GM19193 (cell line): Measurements from ENCODE around the gene ENOX1.

Source experiments
- POLR2A ChIP-seq: IDR thresholded peaks from 4 replicates; pipeline ENCODE4 v1.6.1; 2011; ENCODE audit not compliant: insufficient read depth, insufficient read length; ENCODE audit errors: extremely low read depth

ENOX1 gene

DNA sequence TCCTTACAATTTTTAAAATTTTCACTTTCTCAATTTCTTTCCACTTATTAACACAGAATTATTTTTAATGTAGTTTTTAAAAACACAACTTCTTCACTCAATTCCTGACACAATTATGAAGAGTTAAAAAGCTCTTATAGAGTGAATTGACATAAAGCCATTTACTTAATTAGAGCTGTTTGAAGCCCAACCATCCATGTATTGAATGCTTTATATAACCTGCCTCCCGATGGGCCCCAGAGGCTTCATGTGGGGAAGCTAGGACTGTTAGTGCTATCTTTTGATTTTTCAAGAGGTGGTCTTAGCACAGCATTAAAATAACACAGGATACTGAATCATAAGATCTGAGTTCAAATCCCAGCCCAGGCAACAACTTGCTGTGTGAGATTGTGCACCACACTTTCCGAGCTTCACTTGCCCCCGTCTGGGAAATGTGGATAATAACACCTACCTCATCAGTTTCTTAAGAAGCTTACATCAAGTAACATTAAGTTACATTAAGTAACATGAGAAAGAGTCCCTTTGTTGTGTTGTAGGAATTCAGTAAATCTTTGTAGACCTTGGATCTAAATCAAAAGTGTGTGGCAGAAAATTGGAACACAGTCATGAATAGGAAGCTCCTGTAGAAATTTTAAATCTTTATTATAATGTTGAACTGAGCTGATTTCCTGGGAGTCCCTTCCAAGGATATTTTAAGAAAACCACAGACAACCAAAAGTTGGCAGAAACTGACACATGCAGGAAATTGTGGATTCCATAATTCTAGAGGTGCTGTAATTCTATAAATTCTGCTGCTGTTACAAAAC, 5.5 kb upstream of the ENOX1 start:
- TF ChIP-seq POLR2A = no peak

DNA sequence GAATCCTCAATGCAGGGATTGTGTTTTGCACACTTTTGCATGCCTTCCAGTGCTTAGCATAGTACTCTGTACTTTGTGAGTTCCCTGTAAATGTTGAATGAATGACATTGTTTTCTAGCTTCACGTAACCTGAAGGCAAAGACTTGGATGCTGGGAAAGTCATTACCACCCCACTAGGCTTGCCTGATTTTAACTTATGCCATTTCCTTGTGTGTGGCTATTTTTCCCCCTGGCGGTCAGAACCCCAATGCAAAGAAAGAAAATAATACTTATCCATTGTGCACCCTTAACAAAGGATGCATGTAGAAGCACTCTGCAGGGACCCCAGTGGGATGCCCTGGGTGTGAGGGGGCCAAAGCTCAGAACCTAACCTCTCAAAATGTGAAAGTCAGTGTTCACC, 1.2 kb upstream of the ENOX1 start:
- no peak for TF ChIP-seq POLR2A

DNA sequence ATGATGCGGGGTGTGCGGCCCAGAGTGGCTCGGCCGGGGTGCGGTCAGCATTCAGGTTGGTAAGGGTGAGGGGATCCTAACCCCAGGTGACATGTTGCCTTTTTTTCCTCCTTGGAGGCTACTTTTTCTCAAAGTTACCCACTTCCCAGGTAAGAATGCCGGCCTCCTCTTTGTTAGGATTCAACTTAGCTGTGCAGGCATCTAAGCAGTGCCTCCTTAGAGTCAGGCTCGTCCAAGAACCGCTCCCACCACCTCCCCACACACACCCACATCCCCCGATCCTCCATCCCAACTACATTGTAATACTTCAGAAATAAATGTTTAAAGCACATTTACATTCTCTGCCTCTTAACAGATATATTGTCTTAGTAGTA, 733 bp upstream of the ENOX1 start:
- TF ChIP-seq POLR2A = no peak

DNA sequence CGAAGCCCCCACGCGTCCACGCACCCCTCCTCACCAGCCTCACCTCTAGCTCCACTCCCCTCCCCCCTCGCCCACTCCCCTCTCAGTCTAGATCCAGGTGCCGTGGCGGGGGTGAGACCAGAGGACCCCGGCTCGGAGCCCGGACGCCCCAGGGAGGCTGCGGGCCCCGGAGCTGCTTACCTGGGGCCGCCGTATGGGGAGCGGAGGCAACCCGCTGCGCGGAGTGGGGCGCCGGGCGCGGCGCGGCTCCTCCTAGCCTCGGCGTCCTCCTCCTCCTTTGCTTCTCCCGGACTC, 353 bp downstream of the ENOX1 start:
- TF ChIP-seq POLR2A = no peak

DNA sequence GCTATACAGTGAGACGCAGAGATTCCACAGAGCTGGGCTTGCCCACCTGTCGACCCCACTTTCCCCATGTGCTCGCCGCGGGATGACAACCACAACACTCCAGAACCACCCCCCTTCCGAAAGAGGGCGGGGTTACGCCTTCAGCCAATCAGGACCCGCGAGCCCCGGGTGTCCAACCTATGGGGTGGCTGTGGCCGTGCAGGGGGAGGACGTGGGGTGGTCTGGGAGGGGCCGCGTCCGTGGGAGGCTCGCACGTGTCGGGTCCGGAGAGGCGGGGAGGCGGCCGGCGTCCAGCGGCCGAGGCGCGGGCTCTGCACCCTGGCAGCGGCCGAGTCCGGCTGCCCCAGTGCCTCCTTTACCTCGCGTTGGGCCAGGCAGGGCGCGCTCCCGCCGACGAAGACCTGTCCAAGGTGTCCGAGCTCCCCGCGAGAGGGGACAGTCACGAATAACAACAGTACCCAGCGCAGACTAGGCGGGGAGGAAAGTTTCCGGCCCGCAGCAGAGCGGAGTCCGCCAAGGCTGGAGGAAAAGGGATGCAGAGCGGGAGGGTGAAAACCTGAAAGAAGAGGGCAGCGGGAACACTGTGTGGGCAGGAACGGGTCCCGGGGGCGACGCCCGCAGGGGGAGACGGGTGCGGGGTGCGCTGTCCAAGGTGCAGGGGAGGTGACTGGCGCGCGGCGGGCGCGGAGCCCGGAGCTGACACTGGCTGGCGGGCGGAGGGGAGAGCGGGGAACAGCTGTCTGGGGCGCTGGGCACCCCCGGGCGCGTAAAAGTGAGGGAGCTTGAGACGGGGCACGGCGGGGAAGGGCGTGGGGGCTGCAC, 911 bp downstream of the ENOX1 start:
- TF ChIP-seq POLR2A = no peak

DNA sequence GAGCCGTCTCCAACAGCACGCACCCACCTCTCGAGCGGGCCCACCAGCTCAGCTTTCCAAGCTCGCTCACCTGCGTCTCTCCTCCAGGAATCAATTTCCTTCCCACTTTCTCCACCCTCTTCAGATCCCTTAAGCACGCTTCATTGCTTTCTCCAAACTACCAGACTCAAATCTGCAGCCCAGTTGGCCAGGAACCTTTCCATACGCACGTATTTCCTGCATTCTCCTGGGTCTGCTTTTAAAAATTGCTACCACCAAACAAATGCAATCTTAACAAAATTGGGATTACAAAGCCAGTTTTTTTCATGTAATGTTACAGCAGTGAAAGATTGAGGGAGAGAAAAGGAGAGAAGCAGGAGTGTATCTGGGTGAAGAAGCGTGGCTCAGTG, 1.5 kb downstream of the ENOX1 start:
- no peak for TF ChIP-seq POLR2A

DNA sequence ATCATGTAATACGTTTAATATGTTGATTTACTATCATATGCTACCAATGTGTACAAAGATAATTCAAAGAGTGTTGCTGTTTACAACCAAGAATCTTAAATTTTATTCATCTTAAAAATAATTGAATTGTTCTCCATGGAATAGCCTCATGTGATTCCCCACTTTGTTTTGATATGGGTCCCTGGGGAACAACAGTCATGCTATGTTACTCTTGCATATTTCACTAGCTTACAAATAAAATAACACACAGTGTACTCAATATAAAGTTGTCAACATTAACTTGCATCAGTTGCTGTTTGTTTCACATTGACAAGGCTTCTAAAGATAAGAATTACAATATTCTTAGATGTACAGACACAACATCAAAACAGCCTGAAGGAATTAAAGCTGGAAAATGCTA, 2.3 kb downstream of the ENOX1 start:
- no peak for TF ChIP-seq POLR2A

DNA sequence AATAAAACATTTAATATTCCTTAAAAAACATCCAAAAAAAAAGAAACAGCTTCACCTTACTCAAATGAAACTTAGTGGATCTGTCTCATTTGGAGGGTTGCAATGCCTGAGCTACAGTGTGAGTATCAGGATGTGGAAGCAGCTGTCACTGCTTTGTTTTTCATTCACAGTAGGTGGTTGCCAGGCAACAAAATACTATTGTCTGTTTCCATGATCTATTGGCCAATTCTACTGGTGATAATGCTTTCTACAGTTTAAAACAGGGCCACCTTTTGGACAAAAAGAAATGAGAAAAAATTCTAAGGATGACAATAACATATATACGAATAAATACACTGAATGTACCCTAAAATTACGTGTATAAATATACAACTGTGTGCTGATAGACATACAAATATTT, 3.0 kb downstream of the ENOX1 start:
- TF ChIP-seq POLR2A = no peak

DNA sequence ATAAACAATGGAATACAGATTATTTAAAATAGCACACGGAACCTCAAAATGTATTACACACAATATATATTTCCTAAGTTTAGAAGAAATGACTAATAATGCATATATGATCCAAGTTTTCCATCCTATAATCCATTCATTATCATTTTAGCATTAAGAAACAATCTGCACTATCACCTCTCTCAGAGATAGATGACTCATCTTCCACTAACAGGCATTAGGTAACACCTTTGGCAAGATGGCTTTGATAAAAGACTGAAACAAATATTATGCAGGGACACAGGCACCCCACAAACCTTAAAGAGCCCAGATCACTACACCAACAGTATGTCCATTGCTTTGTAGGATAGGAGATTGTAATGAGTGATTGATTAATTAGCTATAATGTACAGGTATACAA, 4.1 kb downstream of the ENOX1 start:
- no peak for TF ChIP-seq POLR2A

DNA sequence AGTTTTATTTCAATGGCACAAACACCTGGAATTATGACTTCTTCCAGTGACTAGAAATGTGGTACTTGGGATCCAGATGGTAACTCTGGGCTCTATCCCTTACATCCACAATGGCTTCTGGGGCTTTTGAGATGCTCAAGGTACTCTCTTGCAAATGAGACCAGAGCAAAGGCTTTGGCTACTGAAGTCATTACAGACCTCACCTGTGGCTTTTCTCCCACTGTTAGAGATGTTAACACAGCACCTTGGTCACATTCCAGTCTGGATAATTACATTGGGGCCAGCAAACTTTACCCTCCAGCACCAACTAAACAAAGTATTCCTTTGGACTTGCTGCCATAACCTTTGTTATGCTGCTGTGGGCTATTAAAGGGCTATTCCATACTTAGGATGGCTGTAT, 6.1 kb downstream of the ENOX1 start:
- no peak for TF ChIP-seq POLR2A

DNA sequence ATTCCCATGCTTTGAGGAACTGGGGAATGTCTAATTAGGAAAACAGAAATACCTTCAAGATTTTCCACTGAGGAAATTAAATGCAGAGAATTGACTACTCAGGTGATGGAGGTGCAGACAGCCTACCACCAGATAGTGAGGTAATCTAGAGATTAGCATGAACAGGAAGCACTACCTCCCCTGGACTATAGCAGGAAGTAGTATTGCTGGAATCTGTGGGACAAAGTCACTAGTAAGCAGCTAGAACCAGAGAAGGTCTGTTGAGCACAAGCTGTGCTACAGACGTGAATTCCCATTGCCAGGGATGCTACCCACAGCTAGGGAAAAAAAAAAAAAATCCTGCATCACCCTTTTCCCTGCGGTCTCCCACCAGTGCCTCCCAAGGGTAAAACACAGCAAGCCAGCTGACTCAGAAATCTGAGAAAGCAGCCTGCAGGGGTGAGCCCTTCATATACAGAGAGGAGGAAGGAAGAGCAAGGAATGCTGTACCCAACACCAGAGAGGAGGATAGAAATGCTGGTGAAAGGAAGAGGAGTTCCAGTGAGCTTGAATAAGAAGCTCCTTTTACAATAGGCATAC, 10.2 kb downstream of the ENOX1 start:
- no peak for TF ChIP-seq POLR2A

DNA sequence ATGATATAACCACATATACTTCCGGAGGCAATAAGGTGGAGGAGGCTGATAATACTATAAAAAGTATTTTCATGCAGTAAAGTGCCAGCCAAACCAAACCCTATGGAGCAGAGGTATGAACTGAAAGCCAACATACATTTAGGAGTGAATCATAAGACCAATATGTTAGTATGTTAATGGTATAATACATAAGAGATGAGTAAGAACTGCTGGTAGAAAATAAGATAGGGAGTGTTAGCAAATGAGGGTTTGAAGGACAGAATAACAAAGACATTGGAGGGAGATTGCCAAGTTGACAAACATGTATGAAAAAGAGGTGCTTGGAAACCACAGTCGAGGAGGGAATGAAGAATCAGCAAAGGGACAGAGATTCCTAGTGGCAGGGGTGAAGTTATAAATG, 10.8 kb downstream of the ENOX1 start:
- TF ChIP-seq POLR2A = no peak

DNA sequence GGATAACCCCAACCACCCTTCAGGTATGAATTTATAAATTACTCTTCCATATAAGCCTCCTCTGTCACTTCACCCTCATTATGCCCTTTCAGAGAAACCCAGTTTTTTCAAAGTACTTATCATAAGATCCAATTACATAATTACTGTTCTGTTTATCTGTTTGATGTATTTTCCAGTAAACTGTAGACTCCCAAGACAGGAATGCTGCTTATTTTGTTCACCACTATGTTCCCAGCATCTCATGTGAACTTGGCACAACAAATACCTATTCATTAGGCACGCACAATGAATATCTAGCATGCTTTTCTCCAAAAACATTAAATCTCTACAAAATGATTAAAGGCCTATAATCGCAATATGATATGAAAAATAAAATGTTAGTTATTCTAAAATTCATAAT, 13.2 kb downstream of the ENOX1 start:
- no peak for TF ChIP-seq POLR2A

DNA sequence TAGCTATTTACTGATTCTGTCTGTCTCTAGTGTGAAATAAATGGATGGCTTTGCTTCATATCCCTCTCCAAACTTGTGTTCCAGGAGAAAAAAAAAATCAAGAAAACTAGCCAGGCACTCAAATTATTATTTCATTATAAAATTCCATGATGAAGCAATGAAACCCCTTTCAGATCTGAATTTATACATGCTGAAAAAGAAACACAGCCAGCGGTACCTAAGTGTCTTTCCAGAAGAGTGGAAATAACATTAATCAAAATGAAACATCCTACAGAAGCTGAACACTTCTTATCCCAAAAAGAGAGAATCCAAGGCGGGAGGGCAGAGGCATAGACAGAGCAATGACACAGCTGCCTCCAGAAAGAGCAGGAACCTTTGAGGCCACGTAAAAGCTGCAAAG, 15.9 kb downstream of the ENOX1 start:
- TF ChIP-seq POLR2A = no peak

DNA sequence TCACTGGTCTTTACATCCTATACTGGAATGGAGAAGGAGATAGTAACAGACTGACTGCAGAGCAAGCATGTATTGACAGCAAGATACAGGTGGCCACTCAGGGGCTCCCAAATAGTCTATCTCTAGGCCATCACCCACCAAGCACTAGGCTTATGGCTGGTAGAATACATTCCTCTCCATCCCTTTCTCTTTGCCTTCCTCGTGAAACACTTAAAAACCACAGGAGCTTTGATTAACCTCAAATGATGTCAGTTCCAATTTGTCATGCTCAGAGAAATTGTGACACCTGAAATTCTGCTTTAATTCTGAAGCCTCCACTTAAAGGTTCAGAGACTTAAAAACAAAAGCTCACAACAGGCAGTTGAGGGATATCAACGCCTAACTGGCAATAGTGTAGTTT, 17.2 kb downstream of the ENOX1 start:
- TF ChIP-seq POLR2A = no peak

DNA sequence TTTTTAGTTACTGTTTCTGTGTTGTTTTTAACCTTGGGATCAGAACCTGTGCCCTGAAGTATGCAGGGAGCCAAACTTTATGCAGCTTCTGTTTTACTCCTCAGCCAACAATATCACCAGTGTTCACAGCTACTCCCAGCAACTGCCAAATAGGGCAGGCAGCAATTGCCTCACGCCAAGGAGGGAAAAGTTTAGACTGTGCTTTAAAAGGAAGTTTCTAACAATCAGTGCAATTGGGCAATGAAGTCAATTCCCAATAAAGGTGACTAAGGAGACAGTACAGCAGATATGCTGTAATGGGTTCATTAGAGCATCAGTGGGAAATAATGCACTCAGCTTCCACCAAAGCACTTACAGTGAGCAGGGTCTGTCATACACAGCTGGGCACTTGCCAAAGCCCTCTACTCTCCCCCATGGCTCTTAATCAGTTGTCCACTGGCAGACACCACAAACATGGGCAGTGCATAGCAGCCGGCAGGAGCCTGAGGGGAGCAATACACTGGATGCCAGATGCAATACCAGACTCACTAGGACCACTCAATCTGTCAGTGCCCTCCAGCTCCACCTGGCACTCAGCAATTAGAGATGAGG, 19.3 kb downstream of the ENOX1 start:
- TF ChIP-seq POLR2A = no peak
